ENCODE results near the gene RAB5B. TPM values are rescaled to one million over a fixed set of nuclear protein-coding genes. Genes with fewer than 3 reads are reported as not detected.
A peak's percentile ranks its signal among the peaks of the same experiment; 100 is the strongest.

Gene RAB5B, protein sequence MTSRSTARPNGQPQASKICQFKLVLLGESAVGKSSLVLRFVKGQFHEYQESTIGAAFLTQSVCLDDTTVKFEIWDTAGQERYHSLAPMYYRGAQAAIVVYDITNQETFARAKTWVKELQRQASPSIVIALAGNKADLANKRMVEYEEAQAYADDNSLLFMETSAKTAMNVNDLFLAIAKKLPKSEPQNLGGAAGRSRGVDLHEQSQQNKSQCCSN
- total RNA-seq = 97.4 and 103 TPM in 2 replicates
- polyA plus RNA-seq = 98.8 and 105 TPM in 2 replicates
- 83.6 and 87.9 TPM in 2 replicates for polyA plus RNA-seq (2011; cell fraction: cytosol; rRNA removed)
- polyA plus RNA-seq (2011; cell fraction: nucleus; rRNA removed) = 74.2 and 86.2 TPM in 2 replicates
- polyA plus RNA-seq (2012) = 84.7 and 85.7 TPM in 2 replicates
- 159 and 179 TPM in 2 replicates for polyA minus RNA-seq
- polyA minus RNA-seq (2011; cell fraction: cytosol; rRNA and poly(A)+ RNA removed) = 52.2 TPM
- 41.1 and 63.9 TPM in 2 replicates for polyA minus RNA-seq (2011; cell fraction: nucleus; rRNA and poly(A)+ RNA removed)
- percentile 81 among the genes with signal in this experiment for Bru-seq, nascent RNA
- percentile 95 among the genes with signal in this experiment for BruChase-seq, experiment 1, labeled RNA remaining after a 6-hour chase
- BruChase-seq, experiment 2, labeled RNA remaining after a 2-hour chase = percentile 91 among the genes with signal in this experiment
- long read RNA-seq, full-length matches to known transcripts = 100 of 137 reads
- long read RNA-seq, partial matches to known transcripts = 7 of 137 reads
- long read RNA-seq, other reads (novel, unspliced or antisense) = 30 of 137 reads

DNA sequence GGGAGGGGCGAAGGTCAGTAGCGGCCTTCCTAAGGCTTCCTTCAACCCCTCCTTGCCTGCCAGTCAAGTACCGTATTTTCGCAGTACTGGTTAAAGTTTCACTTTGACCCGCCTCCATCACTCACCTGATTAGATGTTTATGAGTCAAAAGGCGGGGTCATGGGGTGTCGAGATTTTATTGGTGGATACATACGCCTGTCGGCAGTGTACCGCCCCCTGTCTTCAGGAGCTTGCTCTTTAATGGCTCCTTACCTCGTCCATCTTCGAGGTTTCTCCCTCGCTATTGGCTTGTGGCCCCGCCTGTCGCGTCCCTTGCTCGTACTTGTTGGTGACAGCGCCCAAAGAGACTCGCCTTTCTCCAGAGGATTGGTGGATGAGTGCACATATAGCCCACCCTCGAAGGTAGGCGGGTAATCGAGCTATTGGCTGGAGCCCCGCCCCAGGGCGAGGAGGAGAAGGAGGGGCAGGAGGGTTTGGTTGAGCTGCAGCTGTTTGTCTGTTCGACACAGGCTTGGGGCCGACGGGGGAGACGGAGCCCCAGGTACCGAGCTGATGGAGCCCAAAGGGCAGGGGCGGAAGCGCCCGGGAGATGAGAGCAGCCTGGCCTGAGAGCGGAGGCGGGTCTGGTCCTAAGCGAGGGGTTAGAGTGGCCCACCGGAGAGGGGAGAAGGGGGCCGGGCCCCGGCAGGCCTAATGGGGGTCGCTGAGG is at the start of gene RAB5B:
Gene RAB5B, plus strand, starts transcription at position 480 of the 709 bp plus-strand sequence. CDS start 12,883 bp downstream, outside the sequence.
- peak within 1 kb of the TSS; percentile 87 to 93 (median 92) for H3K4me3 ChIP-seq (replicated peaks in 1 of 3; ENCODE audit: insufficient read depth in 1 of 3, low read depth in 1 of 3, low read length in 3 of 3)
- H3K27ac ChIP-seq (ENCODE audit: insufficient read depth, low read depth, low read length) = peak within 1 kb of the TSS; percentile 81
- intact Hi-C loops (cut with micrococcal nuclease) = loop anchor here (1.0 to 2.0 kb wide), 4 partner anchors 41 to 156 kb away; partner anchors contain the start of genes DNAJC14 and SARNP
- FAIRE-seq (peak; percentile 99), DNase-seq (ENCODE audit: low read depth, low spot score) (peak; percentile 100)
- H3K4me2 ChIP-seq (ENCODE audit: insufficient read depth, low read length) = peak within 1 kb of the TSS; percentile 94
- peaks cover 27% of the 10 kb centered on the region for H3K4me1 ChIP-seq (ENCODE audit: control insufficient read depth, extremely low read depth, insufficient read depth, low read length)
- H3K9me3 ChIP-seq (replicated peaks; ENCODE audit: control insufficient read depth, insufficient read depth, low read length) = no peaks in the 10 kb centered on the region
- no peaks in the 10 kb centered on the region for H3K9me1 ChIP-seq (replicated peaks; ENCODE audit: control insufficient read depth, extremely low read depth, insufficient read depth, low read length)
- no peaks in the 10 kb centered on the region for H4K20me1 ChIP-seq (replicated peaks; ENCODE audit: control insufficient read depth, extremely low read depth, insufficient read depth, low read length)
- POLR2A ChIA-PET = interaction anchor here (0.7 to 1.9 kb wide), 15 partner anchors 10 to 244 kb away, joined by 3 to 18 read pairs (median 4); partner anchors contain the start of genes CD63, DNAJC14, PA2G4 and SUOX
- peaks cover under 1 to 1% of the 10 kb centered on the region in 2 experiments for H3K36me3 ChIP-seq (ENCODE audit: control insufficient read depth in 2 of 2, extremely low read depth in 1 of 2, insufficient read depth in 2 of 2, low read length in 2 of 2)
- no peaks in the 10 kb centered on the region for H3K27me3 ChIP-seq (ENCODE audit: control insufficient read depth in 2 of 2, insufficient read depth in 2 of 2, low read length in 2 of 2)
- H3K9ac ChIP-seq (replicated peaks; ENCODE audit: extremely low read depth, insufficient read depth, low read length) = peak within 1 kb of the TSS; percentile 93
- peaks cover 40% of the 10 kb centered on the region for H3K79me2 ChIP-seq (ENCODE audit: control insufficient read depth, insufficient read depth, low read length)
- BruUV-seq (replicated peaks) = no TSS peak
- TF ChIP-seq EZH2 (IDR thresholded peaks at IDR 0.05; ENCODE audit: borderline replicate concordance, low read depth, low read length, severe bottlenecking) = no peak
- TF ChIP-seq, protein P1, sequence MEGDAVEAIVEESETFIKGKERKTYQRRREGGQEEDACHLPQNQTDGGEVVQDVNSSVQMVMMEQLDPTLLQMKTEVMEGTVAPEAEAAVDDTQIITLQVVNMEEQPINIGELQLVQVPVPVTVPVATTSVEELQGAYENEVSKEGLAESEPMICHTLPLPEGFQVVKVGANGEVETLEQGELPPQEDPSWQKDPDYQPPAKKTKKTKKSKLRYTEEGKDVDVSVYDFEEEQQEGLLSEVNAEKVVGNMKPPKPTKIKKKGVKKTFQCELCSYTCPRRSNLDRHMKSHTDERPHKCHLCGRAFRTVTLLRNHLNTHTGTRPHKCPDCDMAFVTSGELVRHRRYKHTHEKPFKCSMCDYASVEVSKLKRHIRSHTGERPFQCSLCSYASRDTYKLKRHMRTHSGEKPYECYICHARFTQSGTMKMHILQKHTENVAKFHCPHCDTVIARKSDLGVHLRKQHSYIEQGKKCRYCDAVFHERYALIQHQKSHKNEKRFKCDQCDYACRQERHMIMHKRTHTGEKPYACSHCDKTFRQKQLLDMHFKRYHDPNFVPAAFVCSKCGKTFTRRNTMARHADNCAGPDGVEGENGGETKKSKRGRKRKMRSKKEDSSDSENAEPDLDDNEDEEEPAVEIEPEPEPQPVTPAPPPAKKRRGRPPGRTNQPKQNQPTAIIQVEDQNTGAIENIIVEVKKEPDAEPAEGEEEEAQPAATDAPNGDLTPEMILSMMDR (IDR thresholded peaks at IDR 0.05; ENCODE audit: extremely low read depth in 1 of 2, insufficient read depth in 1 of 2, low read depth in 1 of 2, low read length in 2 of 2) = no peak
- peak; percentile 56 for TF ChIP-seq FOS (IDR thresholded peaks at IDR 0.05; ENCODE audit: borderline replicate concordance, insufficient read depth, low read length)
- TF ChIP-seq POLR2AphosphoS5 (IDR thresholded peaks at IDR 0.05; ENCODE audit: insufficient read depth, low read depth, low read length) = peak; percentile 39
- TF ChIP-seq MYC (IDR thresholded peaks at IDR 0.05; ENCODE audit: low read depth, low read length) = no peak
- peak; percentile 74 for TF ChIP-seq POLR2A (IDR thresholded peaks at IDR 0.05; ENCODE audit: low read depth, low read length)
- H2AFZ ChIP-seq (ENCODE audit: low read depth, low read length) = peak within 1 kb of the TSS; percentile 67
- CTCF ChIA-PET = interaction anchor here (0.7 to 3.0 kb wide), 13 partner anchors 12 to 1485 kb away, joined by 3 to 34 read pairs (median 5); partner anchors contain the start of genes DGKA, DNAJC14, GLI1 and PA2G4
- dilution Hi-C loops (cut with MboI; ENCODE audit: extremely low pct_ligation_motif_present, low sequenced_read_pairs) = no loop called here

Measured in endothelial cell of umbilical vein (primary cell).